Middle frontal gyrus (tissue), 1 donor: Measurements from ENCODE around the gene XPO6.

Source experiments
- DNase-seq: peaks from one replicate; pipeline ENCODE4 v3.0.0-alpha.2; 2015; ENCODE audit warnings: low spot score; ENCODE audit errors: extremely low spot score

Gene XPO6

DNA sequence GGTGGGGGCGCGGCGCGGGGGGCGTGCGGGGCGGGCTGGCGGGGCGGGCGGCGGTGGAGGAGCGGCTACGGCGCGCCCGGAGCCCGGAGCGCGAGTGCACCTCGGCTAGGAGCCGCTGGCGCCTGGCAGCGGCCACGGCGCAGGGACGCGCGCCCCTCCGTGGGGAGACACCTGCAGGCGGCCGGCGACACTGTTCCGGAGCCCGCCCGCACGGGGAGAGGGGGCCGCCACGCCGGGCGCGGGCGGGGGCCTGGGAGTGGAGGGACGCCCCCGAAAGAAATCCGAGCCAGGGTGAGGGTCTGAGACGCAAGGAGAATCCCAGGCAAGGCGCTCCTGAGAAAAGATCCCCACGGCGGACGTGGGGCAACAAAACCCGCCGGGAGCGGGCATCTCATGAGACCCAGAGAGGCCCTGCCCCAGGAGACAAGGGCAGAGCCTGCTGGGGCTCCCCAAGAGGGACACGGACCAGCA, 148.1 kb downstream of the XPO6 start, which contains the start of gene GSG1L:
TSS of gene GSG1L (minus strand) at position 124 of the 471 bp plus-strand sequence. CDS start 290 bp downstream, outside the sequence.
- DNase-seq = no peak

DNA sequence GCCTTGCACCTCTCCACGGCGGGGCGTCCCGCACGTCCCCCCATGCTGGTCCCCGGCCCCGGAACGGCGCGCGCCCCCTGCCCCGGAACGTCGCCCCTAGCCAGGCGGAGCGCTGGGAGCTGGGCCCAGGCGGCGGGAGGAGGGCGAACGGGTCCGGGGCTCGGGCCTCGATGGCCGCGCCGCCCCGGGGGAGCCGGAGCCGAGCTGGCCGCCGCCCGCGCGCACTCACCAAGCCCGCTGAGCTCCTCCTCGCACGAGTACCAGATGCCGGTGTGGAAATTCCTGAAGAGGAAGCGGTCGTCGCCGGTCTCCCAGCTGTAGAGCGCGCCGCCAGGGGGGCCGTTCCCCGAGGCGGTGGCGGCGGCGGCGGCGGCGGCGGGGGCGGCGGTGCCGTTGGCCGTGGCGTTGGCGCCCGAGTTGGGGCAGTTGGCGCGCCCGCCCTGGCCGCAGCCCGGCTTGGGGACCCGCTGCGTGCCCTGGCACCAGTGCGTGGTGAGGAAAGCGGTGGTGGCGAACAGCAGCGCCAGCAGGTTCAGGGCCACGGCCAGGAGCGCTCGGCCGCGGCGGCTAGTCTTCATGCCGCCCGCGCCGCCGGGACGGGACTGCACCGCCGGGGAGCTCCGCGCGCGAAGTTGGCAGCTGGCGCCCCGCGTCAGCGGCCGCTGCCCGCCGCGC, 148.8 kb downstream of the XPO6 start:
- no peak for DNase-seq

DNA sequence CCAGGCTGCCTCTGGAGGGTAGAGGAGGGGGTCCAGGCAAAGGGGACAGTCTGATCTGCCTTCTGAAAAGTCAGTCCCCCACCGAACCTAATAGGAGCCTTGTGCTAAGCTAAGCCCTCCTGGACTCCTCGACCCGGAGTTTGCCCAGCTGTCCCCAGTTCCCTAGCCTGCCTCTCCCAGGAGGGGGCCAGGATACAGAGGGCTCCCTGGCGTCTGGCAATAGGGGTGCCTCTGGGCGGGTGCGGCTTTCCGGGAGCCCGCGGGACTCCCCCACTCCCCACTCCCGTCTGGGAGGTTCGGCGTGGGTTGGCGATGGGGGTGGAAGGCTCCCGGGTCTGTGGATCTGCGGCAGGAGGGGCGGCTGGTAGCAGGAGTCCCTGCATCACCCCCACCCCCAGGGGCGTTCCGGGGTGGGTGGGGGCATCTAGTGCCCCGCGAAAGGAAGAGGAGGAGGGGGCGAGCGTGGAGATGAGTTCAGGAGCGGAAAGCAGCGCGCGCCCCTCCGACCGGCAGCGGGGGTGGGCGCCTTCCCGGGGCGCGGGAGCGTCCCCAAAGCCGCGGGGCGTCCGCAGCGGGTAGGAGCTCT, 149.4 kb downstream of the XPO6 start:
- DNase-seq = no peak

DNA sequence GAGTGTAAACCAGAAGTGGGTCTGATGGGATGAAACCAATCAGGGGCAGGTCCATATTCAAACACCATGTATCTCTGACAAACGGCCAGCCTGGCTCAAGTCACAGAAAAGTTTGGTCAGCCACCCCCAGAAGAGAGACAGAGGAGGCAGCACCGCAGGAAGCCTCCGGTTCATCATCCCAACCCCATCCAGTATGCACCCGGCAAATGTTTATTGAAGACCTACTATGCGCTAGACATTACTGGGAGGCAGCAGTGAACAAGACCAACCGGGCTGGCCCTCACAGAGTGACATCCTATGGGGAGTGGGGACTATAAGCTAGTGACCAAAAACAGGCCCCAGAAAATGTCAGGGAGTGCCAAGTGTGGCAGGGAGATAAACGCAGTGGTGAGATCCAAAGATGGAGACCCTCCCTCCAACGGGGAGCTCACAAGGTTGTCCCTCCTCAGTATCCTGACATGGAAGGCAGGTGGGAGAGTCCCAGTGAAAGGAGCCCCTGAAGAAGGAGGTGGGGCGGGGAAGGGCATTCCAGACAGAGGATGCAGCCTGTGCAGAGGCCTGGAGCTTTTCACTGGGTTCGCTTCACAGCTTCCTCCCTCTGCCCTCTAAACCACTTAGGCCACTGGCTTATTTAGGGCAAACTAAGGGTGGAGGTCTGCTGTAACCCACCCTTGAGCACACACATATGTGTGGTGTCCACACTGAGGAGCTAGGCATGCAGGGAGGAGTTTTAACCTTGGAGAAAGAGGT, 150.2 kb downstream of the XPO6 start:
- no peak for DNase-seq

DNA sequence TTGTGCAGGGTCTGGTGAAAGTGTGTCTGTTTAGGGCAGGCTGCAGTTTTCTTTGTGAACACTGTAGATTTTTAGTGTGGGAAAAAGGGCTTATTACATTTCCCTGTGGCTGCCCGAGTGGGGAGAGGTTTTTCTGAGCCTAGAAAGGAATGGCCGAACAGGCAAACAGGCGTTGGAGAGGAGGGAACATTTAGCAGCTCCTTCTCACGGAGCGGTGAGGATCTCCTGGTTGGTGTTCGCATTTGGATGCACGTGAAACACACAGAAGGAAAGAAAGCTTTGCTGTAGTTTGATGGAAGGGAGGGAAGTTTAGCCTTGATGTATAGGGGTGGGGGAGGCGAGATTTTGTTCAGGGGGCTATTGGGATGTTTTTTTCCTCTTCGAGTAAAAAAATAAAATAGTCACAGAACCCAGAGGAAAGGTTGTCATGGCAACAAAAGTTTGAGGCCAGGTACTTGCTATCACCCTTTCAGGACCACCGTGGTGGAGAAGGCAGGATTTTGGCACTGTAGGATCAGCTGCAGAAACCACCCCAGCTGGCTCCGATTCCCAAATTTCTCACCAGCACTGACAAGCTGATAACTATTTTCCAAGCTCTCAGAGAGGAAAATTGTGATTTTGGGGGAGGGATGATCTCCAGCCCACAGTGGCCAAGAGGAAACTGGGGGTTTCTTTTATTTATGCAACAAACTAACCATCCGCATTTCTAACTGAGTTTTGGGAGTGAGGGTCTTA, 151.8 kb downstream of the XPO6 start:
- DNase-seq = no peak

DNA sequence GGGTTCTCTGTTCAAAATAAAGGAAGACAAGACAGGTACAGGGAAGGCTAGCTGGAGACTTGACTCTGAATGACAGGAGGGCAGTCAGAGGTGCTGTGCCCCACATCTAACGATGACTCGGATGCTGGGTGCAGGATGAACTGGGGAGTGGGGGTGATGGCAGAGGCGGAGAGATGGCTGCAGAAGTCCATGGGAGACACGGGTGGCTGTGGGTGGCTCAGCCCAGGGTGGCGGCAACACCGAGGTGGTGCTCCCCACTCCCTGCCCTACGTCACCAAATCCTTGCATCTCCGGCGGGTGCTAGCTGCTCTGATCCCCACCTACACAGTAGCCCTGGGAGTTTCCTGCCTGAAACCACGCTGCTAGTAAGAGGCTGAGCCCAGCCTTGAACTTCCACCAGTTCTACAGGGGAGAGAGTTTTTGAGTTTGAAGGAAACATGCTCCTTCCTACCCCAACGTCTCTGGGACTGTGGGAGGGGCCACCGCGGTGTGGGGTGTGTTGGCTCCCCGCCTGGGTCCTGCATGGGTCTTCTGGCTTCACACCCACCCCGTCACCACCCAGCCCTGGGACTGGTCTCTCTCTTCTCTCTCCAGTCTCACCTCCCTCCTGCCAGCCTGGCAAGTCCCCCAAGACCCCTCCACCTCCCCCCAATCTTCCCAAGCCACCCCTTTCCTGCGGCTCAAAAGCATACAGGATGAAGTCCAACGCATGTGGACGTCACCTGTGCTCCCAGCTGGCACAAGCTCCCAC, 152.8 kb downstream of the XPO6 start:
- no peak for DNase-seq

DNA sequence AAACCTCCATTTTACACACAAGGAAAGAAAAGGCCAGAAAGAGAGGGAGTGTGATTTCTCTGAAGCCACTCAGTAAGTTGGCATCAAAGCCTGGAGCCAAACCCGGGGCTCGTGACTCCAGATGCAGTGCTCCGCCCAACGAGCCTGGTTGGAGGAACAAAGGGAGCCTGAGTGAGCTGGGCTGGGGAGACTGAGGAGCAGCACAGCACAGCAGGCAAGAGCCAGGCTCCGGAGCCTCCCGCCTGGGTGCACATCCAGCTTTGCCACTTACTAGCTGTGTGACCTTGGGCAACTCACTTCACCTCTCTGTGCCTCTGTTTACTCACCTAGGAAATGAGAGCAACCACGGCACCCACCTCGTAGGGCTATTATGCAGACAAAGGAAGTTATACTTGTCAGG, 153.8 kb downstream of the XPO6 start:
- no peak for DNase-seq

DNA sequence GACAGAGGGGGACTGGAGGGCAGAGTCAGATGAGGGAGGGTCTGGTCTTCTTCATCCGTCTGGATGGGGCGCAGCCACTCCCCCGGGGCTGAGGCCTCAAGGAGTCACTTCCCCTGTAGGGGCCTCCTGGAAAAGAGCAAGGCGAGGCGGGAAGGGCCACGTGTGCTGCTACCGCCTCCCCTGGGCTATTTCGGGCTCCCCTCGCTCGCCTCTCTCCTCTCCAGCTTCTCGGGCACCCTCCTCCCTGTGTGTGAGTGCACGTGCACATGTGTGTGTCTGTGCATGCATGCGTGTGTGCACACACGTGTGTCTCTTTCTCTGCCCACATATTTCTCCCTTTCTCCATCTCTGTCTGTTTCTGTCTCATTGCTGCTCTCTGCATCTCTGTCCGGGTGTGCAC, 158.3 kb downstream of the XPO6 start:
- DNase-seq = no peak

DNA sequence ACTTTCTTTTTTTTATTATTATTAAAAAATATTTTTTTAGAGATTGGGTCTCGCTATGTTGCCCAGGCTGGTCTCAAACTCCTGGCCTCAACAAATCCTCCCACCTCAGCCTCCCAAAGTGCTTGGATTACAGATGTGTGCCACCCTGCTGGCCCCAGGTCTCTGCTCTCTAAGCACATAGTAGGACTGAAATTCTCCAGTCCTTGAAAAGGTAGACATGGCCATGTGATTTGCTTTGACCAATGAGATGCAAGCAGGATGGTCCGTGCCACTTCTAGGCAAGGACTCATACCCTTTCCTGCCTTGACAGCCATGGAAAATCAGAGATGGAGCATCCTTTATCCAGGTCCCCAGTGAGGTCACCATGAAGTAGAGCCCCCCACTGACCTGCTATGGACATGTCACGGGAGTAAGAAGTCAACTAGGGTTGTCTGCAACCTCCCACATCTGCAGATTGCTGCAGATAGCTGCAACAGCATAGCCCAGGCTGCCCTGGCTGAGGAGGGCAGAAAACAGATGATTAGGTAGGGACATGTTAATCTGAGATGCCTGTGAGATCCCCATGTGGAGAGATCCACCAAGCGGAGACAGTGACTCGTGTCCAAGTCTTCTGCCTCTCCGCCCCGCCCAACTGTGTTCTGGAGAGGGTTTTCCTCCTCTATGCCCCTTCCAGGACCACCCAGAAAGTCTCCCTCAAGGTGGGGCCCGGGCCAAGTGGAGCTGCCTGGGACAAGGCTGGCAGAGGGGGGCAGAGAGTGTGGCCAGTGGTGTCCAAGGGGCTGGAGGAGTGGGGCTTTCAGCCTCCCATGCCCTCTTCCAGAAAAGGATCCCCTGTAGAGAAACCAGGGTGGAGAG, 159.3 kb downstream of the XPO6 start:
- DNase-seq = no peak

DNA sequence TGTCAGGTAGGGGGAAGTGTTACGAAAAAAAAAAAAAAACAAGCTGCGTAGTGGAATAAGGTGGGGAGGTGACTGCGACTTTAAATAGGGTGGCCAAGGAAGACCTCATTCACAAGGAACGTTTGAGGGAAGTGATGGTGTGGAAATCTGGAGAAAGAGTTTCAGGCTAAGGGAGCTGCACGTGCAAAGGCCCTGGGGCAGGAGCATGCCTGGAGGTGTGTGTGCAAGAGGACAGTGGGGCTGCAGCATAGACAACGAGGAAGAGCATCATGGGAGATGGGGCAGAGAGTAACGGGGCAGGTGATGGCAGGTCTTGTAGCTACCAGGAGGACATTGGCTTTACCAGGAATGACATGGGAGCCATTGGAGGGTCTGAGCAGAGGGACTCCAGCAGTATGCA, 160.3 kb downstream of the XPO6 start:
- no peak for DNase-seq
